Mammary epithelial cell (primary cell): Measurements from ENCODE around the gene KLHL29.

Source experiments
- CTCF ChIP-seq, 2 donors: IDR thresholded peaks in 1 of 2; conservative IDR thresholded peaks in 1 of 2; 2 replicates each; pipeline ENCODE4 v1.5.1; 2011 to 2012; ENCODE audit warnings: inconsistent platforms in 2 of 2, low read length in 2 of 2, mild to moderate bottlenecking in 2 of 2, control low read depth in 1 of 2, low read depth in 1 of 2; ENCODE audit not compliant: insufficient read depth in 1 of 2; ENCODE audit errors: extremely low read depth in 1 of 2
- EZH2 ChIP-seq: IDR thresholded peaks from 2 replicates; pipeline ENCODE4 v1.6.1; 2012; ENCODE audit warnings: low read length, inconsistent platforms, borderline replicate concordance

GRCh38 chr2:23422089-23423061 lies 37.4 kb downstream of the KLHL29 start:
- TF ChIP-seq CTCF (conservative IDR thresholded peaks at IDR 0.05 in 1 of 2, IDR thresholded peaks at IDR 0.05 in 1 of 2; ENCODE audit: extremely low read depth in 1 of 2, insufficient read depth in 1 of 2, low read depth in 1 of 2, low read length in 2 of 2): no peak
- no peak for TF ChIP-seq EZH2
